GM13977 (cell line): ENCODE results near the gene MYO7B.

Source experiments
- DNase-seq: peaks from one replicate; pipeline ENCODE4 v3.0.0; 2012; ENCODE audit warnings: low spot score
- in situ Hi-C: fragments of 300-500 bp; cut with MboI; formaldehyde crosslinking; loops from one replicate; pipeline ENCODE4 v1.12.0; 2022; ENCODE audit warnings: low sequenced_read_pairs, low pct_unique_long_range_greater_than_20kb, mixed read lengths, inconsistent platforms; ENCODE audit not compliant: unreplicated experiment
- TF ChIP-seq, protein P1 (sequence below): IDR thresholded peaks from 2 replicates; pipeline ENCODE4 v1.5.1; 2012; ENCODE audit warnings: mild to moderate bottlenecking, control low read depth; ENCODE audit not compliant: insufficient read depth; ENCODE audit errors: extremely low read depth, missing control alignments

Gene MYO7B

GRCh38 chr2:127546797-127547196 lies 11.3 kb downstream of the MYO7B start:
- no peak for DNase-seq
- TF ChIP-seq, protein P1, sequence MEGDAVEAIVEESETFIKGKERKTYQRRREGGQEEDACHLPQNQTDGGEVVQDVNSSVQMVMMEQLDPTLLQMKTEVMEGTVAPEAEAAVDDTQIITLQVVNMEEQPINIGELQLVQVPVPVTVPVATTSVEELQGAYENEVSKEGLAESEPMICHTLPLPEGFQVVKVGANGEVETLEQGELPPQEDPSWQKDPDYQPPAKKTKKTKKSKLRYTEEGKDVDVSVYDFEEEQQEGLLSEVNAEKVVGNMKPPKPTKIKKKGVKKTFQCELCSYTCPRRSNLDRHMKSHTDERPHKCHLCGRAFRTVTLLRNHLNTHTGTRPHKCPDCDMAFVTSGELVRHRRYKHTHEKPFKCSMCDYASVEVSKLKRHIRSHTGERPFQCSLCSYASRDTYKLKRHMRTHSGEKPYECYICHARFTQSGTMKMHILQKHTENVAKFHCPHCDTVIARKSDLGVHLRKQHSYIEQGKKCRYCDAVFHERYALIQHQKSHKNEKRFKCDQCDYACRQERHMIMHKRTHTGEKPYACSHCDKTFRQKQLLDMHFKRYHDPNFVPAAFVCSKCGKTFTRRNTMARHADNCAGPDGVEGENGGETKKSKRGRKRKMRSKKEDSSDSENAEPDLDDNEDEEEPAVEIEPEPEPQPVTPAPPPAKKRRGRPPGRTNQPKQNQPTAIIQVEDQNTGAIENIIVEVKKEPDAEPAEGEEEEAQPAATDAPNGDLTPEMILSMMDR = no peak
- in situ Hi-C loops = no loop called here

GRCh38 chr2:127551221-127551930 lies 15.9 kb downstream of the MYO7B start:
- in situ Hi-C loops = no loop called here
- TF ChIP-seq, protein P1 = no peak
- DNase-seq = no peak

GRCh38 chr2:127552336-127552735 lies 16.9 kb downstream of the MYO7B start:
- in situ Hi-C loops = no loop called here
- TF ChIP-seq, protein P1 = no peak
- DNase-seq = no peak

GRCh38 chr2:127552846-127553245 lies 17.4 kb downstream of the MYO7B start:
- in situ Hi-C loops = no loop called here
- no peak for DNase-seq

DNA sequence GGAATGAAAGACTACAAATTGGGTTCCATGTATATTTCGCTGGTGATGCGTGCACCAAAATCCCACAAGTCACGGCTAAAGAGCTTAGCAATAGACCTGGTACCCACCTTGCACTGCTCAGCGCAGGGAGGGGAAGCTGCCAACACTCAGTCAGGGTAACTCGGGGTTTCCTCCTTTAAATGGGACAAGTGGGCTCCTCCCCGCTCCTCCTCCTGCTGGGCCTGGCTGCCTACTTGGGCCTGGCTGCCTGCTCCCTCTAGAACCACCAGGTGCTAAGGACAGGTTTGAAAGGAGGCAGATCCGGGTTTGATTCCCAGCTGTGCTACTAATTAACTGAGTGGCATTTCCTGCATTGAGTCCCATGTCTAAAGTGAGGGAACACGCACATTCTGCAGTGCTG lies 23.4 kb downstream of the MYO7B start:
- in situ Hi-C loops = no loop called here
- TF ChIP-seq, protein P1 = no peak
- no peak for DNase-seq

More at GRCh38 chr2:127552846-127553245, 17.4 kb downstream of the MYO7B start:
- TF ChIP-seq, protein P1 = no peak

DNA sequence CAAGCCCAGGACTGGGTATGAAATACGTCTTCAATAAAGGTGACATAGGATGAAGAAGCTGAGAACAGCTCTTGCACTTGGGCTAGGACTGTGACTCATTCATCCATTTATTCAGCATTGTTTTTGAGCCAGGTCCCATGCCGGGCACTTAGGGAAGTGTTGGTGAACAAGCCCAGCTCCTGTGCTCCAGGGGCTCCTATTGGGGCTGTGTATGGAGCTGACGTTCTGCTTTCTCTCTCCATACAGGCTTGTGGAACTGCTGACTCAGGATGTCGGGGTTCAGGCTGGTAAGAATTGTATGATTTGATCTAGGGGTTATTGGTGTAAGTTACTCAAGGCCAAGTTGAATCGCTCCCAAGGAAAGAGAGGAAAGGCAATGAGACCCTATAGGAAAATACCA lies 24.0 kb downstream of the MYO7B start:
- TF ChIP-seq, protein P1 = no peak
- DNase-seq = no peak
- in situ Hi-C loops = no loop called here
